Neural crest cell (in vitro differentiated cells): ENCODE measurements around the gene LRRFIP2. TPM values are rescaled to one million over a fixed set of nuclear protein-coding genes. Genes with fewer than 3 reads are reported as not detected.
"Not testable (repeated sequence)": the region's sequence is repeated elsewhere in the genome, so short reads cannot be mapped to it uniquely, and the experiment has no call there.

Experiments
- DNase-seq: peaks from one replicate; pipeline ENCODE4 v3.0.0; 2021; ENCODE audit warnings: low read depth, mixed read lengths, low spot score
- H3K27ac Mint-ChIP-seq: one replicate; pipeline ENCODE4 v1.8.0; 2021; ENCODE audit warnings: mild to moderate bottlenecking, mixed read lengths; ENCODE audit not compliant: unreplicated experiment
- H3K27me3 Mint-ChIP-seq: 2 replicates; pipeline ENCODE4 v1.8.0; 2021; ENCODE audit warnings: low read depth, mild to moderate bottlenecking, mixed read lengths
- H3K36me3 Mint-ChIP-seq: 2 replicates; pipeline ENCODE4 v1.8.0; 2021; ENCODE audit warnings: low read depth, mild to moderate bottlenecking, mixed read lengths
- H3K4me1 Mint-ChIP-seq: 2 replicates; pipeline ENCODE4 v1.8.0; 2021; ENCODE audit warnings: mixed read lengths
- H3K4me3 Mint-ChIP-seq: one replicate; pipeline ENCODE4 v1.8.0; 2021; ENCODE audit warnings: mild to moderate bottlenecking, mixed read lengths
- H3K9me3 Mint-ChIP-seq: 2 replicates; pipeline ENCODE4 v1.8.0; 2021; ENCODE audit warnings: mixed read lengths
- total RNA-seq: library from RNA; stranded (reverse); gene quantifications from 2 replicates; pipeline ENCODE4 v1.2.1, GENCODE V29; 2021
- TF ChIP-seq, protein P1 (sequence below): fragments of 200-600 bp; sonication (generic); conservative IDR thresholded peaks from 2 replicates; pipeline ENCODE4 v1.5.0; 2021; ENCODE audit warnings: antibody characterized with exemption, mild to moderate bottlenecking

LRRFIP2 gene
- total RNA-seq, 1 donor from 2014 or later: 37.2 TPM

- Mint-ChIP-seq H3K36me3 (peaks cover 4% of the 10 kb centered on the region), H3K9me3 (no peaks in the 10 kb centered on the region), H3K4me3 (no peak overlapping the region), H3K27ac (no peak overlapping the region), H3K4me1 (no peaks in the 10 kb centered on the region), H3K27me3 (no peaks in the 10 kb centered on the region)
- TF ChIP-seq, protein P1, sequence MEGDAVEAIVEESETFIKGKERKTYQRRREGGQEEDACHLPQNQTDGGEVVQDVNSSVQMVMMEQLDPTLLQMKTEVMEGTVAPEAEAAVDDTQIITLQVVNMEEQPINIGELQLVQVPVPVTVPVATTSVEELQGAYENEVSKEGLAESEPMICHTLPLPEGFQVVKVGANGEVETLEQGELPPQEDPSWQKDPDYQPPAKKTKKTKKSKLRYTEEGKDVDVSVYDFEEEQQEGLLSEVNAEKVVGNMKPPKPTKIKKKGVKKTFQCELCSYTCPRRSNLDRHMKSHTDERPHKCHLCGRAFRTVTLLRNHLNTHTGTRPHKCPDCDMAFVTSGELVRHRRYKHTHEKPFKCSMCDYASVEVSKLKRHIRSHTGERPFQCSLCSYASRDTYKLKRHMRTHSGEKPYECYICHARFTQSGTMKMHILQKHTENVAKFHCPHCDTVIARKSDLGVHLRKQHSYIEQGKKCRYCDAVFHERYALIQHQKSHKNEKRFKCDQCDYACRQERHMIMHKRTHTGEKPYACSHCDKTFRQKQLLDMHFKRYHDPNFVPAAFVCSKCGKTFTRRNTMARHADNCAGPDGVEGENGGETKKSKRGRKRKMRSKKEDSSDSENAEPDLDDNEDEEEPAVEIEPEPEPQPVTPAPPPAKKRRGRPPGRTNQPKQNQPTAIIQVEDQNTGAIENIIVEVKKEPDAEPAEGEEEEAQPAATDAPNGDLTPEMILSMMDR: no peak
- DNase-seq: no peak
These were observed 48.9 kb downstream of the LRRFIP2 start for GRCh38 chr3:37125195-37126073.

- H3K27ac Mint-ChIP-seq: no peak overlapping the region
- peaks cover 4% of the 10 kb centered on the region for H3K36me3 Mint-ChIP-seq
- H3K4me3 Mint-ChIP-seq: no peak overlapping the region
- no peaks in the 10 kb centered on the region for H3K4me1 Mint-ChIP-seq
- H3K9me3 Mint-ChIP-seq: no peaks in the 10 kb centered on the region
- no peak for DNase-seq
- TF ChIP-seq, protein P1: no peak
- no peaks in the 10 kb centered on the region for H3K27me3 Mint-ChIP-seq
These were observed 49.9 kb downstream of the LRRFIP2 start for GRCh38 chr3:37124435-37124834.

GRCh38 chr3:37123292-37123691 lies 51.1 kb downstream of the LRRFIP2 start:
- Mint-ChIP-seq H3K4me3 (no peak overlapping the region), H3K27ac (no peak overlapping the region)

DNA sequence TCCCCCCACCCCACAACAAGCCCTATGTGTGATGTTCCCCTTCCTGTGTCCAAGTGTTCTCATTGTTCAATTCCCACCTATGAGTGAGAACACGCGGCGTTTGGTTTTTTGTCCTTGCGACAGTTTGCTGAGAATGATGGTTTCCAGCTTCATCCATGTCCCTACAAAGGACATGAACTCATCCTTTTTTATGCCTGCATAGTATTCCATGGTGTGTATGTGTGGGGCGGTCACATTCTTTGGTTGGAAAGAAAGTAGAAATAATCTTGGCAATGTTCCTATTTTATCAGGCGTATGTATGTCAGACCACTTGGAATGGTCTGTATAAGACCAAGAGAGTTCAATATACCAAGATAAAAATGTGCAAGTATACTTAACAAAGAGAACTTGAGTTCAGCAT lies 52.3 kb downstream of the LRRFIP2 start:
- not testable (repeated sequence) for H3K4me1 Mint-ChIP-seq, H3K36me3 Mint-ChIP-seq, H3K27me3 Mint-ChIP-seq, DNase-seq, H3K4me3 Mint-ChIP-seq, H3K9me3 Mint-ChIP-seq, H3K27ac Mint-ChIP-seq

More at GRCh38 chr3:37123292-37123691, 51.1 kb downstream of the LRRFIP2 start:
- no peaks in the 10 kb centered on the region for H3K27me3 Mint-ChIP-seq
- no peaks in the 10 kb centered on the region for H3K9me3 Mint-ChIP-seq
- DNase-seq: no peak
- peaks cover 4% of the 10 kb centered on the region for H3K36me3 Mint-ChIP-seq
- TF ChIP-seq, protein P1: no peak
- no peaks in the 10 kb centered on the region for H3K4me1 Mint-ChIP-seq

- no peaks in the 10 kb centered on the region for H3K4me1 Mint-ChIP-seq
- no peaks in the 10 kb centered on the region for H3K27me3 Mint-ChIP-seq
- H3K4me3 Mint-ChIP-seq: no peak overlapping the region
- DNase-seq: no peak
- TF ChIP-seq, protein P1: no peak
- H3K36me3 Mint-ChIP-seq: peaks cover 4% of the 10 kb centered on the region
- no peaks in the 10 kb centered on the region for H3K9me3 Mint-ChIP-seq
- no peak overlapping the region for H3K27ac Mint-ChIP-seq
These were observed 56.2 kb downstream of the LRRFIP2 start for GRCh38 chr3:37118163-37118562.

DNA sequence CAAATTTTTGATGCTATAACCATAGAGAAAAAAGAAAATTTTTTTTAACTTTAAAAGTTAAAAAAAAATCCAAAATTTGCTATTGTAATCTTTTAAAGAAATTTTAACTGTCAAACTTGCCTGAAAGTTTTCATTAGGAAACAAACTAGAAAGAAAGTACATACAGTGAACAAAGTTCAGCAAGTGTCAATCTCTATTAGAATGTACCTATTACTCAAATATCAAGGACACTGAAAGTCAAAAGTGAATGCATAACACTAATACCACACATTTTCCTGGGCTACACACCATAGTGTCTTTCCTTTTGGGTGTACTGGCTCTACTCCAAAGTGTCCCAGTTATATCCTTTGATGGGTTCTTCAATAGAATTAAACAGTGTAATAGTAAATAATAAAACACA lies 56.8 kb downstream of the LRRFIP2 start:
- H3K27me3 Mint-ChIP-seq: no peaks in the 10 kb centered on the region
- no peak overlapping the region for H3K4me3 Mint-ChIP-seq
- no peak overlapping the region for H3K27ac Mint-ChIP-seq
- H3K9me3 Mint-ChIP-seq: no peaks in the 10 kb centered on the region
- peaks cover 4% of the 10 kb centered on the region for H3K36me3 Mint-ChIP-seq
- DNase-seq: no peak
- no peaks in the 10 kb centered on the region for H3K4me1 Mint-ChIP-seq
- TF ChIP-seq, protein P1: no peak
